Activated CD8-positive, alpha-beta T cell treated with anti-CD3 and anti-CD28 coated beads for 36 hours (primary cell): Measurements from ENCODE around the gene GALNT16. TPM values are rescaled to one million over a fixed set of nuclear protein-coding genes. Genes with fewer than 3 reads are reported as not detected.

ENCODE experiments used
- ATAC-seq: fragments of 200-7000 bp; cut with Tn5 transposase; one replicate; pipeline ENCODE4 v1.10.0; 2021; ENCODE audit warnings: mild to moderate bottlenecking, moderate library complexity
- CTCF ChIA-PET: fragments of 350-600 bp; sonication (Branson Sonifier 250); formaldehyde crosslinking; loops from one replicate; lab custom pipeline; 2021; ENCODE audit warnings: antibody characterized with exemption; lab: Charles Lee
- POLR2A ChIA-PET: fragments of 350-600 bp; sonication (Branson Sonifier 250); formaldehyde crosslinking; loops from one replicate; lab custom pipeline; 2021; ENCODE audit warnings: antibody characterized with exemption; lab: Charles Lee
- DNase-seq: peaks from one replicate; pipeline ENCODE4 v3.0.0-alpha.2; 2020
- H3K27ac Mint-ChIP-seq: one replicate; pipeline ENCODE4 v1.8.0; 2021; ENCODE audit warnings: mild to moderate bottlenecking, mixed read lengths
- H3K27me3 Mint-ChIP-seq: one replicate; pipeline ENCODE4 v1.8.0; 2021; ENCODE audit warnings: mixed read lengths
- H3K36me3 Mint-ChIP-seq: one replicate; pipeline ENCODE4 v1.8.0; 2021; ENCODE audit warnings: low read depth, mixed read lengths
- H3K4me1 Mint-ChIP-seq: one replicate; pipeline ENCODE4 v1.8.0; 2021; ENCODE audit warnings: low read depth, mixed read lengths
- H3K4me3 Mint-ChIP-seq: one replicate; pipeline ENCODE4 v1.8.0; 2021; ENCODE audit warnings: mild to moderate bottlenecking, moderate library complexity, mixed read lengths
- H3K9me3 Mint-ChIP-seq: one replicate; pipeline ENCODE4 v1.8.0; 2021; ENCODE audit warnings: mixed read lengths
- intact Hi-C: fragments of 100-400 bp; cut with micrococcal nuclease; formaldehyde crosslinking; loops from one replicate; pipeline ENCODE4 v1.10.0; 2022
- total RNA-seq, 2 experiments: library from RNA; stranded (reverse); gene quantifications; one replicate each; pipeline ENCODE4 v1.2.3, GENCODE V29; 2021
- TF ChIP-seq, protein P1 (sequence below): fragments of 200-600 bp; IDR thresholded peaks from one replicate; pipeline ENCODE4 v1.8.0; 2022; ENCODE audit warnings: antibody characterized with exemption, mild to moderate bottlenecking

The GALNT16 gene
- total RNA-seq, 2 experiments from 2014 or later = not detected

DNA sequence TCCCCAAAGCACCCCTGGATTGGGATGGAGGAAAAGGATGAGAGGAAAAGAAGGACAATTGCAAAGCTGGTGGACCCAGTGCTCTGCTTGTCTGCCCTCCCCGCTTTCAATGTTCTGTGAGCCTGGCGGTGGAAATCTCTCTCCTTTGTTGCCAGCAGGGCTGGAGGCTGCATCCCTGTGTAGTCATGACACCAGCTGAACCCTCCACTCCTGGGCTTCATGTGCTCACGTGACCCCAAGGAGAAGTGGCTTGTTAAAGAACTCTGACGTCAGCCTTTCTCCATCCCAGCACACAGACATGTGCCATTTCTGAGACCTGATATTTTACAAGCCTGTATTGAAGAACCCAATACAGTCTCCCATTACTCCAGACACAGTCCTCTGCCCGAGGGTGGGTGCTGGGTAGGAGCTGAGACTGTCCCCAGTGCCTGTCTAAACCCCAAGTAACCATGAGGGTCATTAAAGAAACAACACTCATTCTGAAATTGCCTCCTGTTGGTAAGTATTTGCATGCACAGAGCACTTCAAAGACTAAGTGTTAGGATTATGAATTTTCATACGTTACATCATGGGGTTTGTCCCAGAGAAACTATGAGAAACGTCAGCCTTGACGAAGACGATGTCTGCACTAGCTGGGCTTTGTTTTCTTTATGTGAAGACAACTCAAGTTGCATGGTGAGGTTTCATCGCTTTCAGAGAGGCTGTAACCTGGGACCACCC, 21.7 kb downstream of the GALNT16 start:
- no peak for ATAC-seq
- POLR2A ChIA-PET = no interaction called here
- TF ChIP-seq, protein P1, sequence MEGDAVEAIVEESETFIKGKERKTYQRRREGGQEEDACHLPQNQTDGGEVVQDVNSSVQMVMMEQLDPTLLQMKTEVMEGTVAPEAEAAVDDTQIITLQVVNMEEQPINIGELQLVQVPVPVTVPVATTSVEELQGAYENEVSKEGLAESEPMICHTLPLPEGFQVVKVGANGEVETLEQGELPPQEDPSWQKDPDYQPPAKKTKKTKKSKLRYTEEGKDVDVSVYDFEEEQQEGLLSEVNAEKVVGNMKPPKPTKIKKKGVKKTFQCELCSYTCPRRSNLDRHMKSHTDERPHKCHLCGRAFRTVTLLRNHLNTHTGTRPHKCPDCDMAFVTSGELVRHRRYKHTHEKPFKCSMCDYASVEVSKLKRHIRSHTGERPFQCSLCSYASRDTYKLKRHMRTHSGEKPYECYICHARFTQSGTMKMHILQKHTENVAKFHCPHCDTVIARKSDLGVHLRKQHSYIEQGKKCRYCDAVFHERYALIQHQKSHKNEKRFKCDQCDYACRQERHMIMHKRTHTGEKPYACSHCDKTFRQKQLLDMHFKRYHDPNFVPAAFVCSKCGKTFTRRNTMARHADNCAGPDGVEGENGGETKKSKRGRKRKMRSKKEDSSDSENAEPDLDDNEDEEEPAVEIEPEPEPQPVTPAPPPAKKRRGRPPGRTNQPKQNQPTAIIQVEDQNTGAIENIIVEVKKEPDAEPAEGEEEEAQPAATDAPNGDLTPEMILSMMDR = no peak
- CTCF ChIA-PET = interaction anchor here (0.7 to 1.7 kb wide), 2 partner anchors 39 to 178 kb away, joined by 3 to 7 read pairs; no protein-coding TSS in a partner anchor
- no peaks in the 10 kb centered on the region for H3K36me3 Mint-ChIP-seq
- DNase-seq = no peak
- H3K9me3 Mint-ChIP-seq = peaks cover 3% of the 10 kb centered on the region
- peaks cover 3% of the 10 kb centered on the region for H3K27me3 Mint-ChIP-seq
- intact Hi-C loops = no loop called here
- H3K4me3 Mint-ChIP-seq = no peak overlapping the region
- H3K4me1 Mint-ChIP-seq = no peaks in the 10 kb centered on the region
- H3K27ac Mint-ChIP-seq = no peak overlapping the region

DNA sequence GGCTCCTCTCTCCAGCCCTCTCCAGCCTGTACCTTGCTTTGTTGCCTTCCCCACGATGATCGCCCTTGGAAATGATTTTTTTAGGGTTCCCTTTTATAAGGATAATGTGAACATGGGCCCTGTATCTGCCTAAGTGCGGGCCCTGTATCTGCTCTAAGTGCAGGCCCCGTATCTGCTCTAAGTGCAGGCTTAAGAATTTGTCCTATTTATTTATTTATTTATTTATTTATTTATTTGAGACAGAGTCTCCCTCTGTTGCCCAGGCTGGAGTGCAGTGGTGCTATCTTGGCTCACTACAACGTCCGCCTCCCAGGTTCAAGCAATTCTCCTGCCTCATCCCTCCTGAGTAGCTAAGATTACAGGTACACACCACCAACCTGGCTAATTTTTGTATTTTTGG, 22.5 kb downstream of the GALNT16 start:
- peaks cover 3% of the 10 kb centered on the region for H3K27me3 Mint-ChIP-seq
- TF ChIP-seq, protein P1 = no peak
- ATAC-seq (no peak), DNase-seq (no peak)
- H3K9me3 Mint-ChIP-seq = no peaks in the 10 kb centered on the region
- no peak overlapping the region for H3K27ac Mint-ChIP-seq
- no peaks in the 10 kb centered on the region for H3K4me1 Mint-ChIP-seq
- H3K4me3 Mint-ChIP-seq = no peak overlapping the region
- ChIA-PET CTCF (interaction anchor here (0.7 kb wide), 1 partner anchor 177 kb away, joined by 3 read pairs; no protein-coding TSS in a partner anchor), POLR2A (no interaction called here)
- intact Hi-C loops = no loop called here
- no peaks in the 10 kb centered on the region for H3K36me3 Mint-ChIP-seq

DNA sequence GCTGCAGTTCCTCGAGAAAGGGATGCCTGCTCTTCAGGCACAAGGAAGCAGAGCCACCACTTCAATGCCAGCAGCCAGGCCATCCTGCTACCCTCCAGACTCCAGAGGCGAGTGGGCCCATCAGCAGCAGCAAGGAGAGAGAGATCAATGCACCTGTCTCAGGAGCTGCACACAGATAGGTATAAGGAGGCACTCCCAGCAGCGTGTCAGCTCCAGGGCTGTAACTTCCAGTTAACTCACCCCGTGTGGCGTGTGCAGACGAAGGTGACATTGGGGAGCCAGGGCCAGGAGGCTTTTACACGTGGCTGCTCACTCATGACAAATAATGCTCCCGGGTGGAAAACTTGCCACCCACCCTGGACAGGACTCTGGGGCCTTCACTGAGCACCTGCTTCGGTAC, 24.2 kb downstream of the GALNT16 start:
- no peaks in the 10 kb centered on the region for H3K4me1 Mint-ChIP-seq
- TF ChIP-seq, protein P1 = no peak
- ChIA-PET CTCF (no interaction called here), POLR2A (no interaction called here)
- ATAC-seq (no peak), DNase-seq (no peak)
- H3K36me3 Mint-ChIP-seq = no peaks in the 10 kb centered on the region
- H3K27ac Mint-ChIP-seq = no peak overlapping the region
- peaks cover 3% of the 10 kb centered on the region for H3K27me3 Mint-ChIP-seq
- H3K4me3 Mint-ChIP-seq = no peak overlapping the region
- H3K9me3 Mint-ChIP-seq = no peaks in the 10 kb centered on the region
- intact Hi-C loops = no loop called here

DNA sequence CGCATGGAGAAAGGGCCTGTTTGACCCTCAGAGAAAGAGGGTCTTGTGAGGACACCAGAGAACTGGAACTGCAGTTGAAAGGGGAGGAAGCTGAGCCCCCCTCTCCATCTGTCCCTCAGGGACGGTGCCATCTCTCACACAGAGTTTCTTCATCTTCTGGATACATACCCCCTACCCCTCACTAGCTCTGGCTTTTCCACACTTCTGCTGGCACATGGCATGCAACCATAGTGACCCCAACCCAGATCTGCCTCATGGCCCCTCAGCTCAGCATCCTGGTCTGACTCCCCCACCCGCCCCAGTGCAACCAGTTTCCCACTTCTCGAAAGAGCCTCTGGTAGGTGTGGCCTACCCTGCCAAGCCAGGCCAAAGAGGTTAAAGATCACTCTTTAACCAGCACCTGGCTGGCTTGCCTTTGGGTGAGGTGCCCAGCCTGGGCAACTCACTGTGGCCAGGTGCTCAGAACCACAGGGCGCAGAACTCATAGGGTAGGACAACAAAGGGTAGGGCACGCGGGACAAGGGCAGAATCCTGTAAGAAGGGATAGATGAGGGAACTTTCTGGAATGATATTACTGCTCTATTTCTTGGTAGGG, 25.8 kb downstream of the GALNT16 start:
- ATAC-seq (no peak), DNase-seq (no peak)
- H3K4me3 Mint-ChIP-seq = no peak overlapping the region
- H3K27ac Mint-ChIP-seq = no peak overlapping the region
- ChIA-PET CTCF (no interaction called here), POLR2A (no interaction called here)
- TF ChIP-seq, protein P1 = no peak
- intact Hi-C loops = no loop called here
- no peaks in the 10 kb centered on the region for H3K36me3 Mint-ChIP-seq
- H3K9me3 Mint-ChIP-seq = no peaks in the 10 kb centered on the region
- H3K27me3 Mint-ChIP-seq = peaks cover 3% of the 10 kb centered on the region
- H3K4me1 Mint-ChIP-seq = no peaks in the 10 kb centered on the region
